ENCODE results near the gene EPB41L1.

Gene EPB41L1

DNA sequence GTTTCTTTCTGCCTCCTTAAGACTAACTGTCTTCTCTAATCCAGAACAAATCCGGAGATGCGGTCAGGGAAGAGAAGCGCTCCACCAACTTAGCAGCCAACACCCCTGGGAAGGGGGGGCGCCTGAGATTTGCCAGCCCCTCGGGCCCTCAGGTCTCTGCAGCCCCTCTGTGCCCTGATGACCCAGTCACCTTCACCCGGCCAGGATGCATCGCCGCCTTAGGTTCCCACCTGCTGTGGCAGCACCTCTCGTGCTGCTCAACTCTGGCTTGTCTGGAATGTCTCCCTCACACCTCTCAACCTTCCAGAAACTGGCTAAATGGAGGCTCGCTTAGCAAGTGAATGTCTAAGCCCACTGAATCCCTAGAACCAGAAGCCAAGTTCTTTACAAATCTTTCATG lies 53.7 kb downstream of the EPB41L1 start:
- Mint-ChIP-seq H3K4me1 (ENCODE audit: low read depth) (peaks cover under 1% of the 10 kb centered on the region), H3K9me3 (no peaks in the 10 kb centered on the region), H3K4me3 (no peak overlapping the region), H3K27me3 (peaks cover under 1% of the 10 kb centered on the region), H3K27ac (no peak overlapping the region), H3K36me3 (ENCODE audit: low read depth) (no peaks in the 10 kb centered on the region)

DNA sequence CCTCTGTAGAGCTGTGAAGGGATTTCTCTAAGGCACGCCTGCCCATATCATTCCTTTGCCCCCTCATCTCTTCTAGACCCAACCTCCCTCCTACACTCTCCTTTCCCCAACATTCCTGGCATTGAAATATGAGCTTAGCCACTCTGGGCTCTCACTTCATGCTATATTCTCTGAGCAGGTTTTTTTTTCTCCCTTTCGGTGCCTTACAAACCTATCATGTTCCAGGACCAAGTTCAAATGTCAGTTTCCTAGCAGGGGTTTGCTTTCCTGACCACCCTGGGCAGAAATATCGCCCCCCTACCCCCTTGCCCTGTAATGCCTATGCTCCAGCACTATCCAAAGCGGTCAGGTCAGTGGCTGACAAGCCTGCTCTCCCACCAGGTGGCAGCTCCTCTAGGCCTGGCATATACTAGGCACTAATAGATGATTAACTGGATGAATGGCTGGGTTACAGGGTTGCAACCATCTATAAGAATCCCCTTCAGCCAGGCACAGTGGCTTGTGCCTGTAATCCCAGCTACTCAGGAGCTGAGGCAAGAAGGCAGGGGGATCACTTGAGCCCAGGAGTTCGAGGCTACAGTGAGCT lies 56.0 kb downstream of the EPB41L1 start:
- Mint-ChIP-seq H3K27me3 (no peaks in the 10 kb centered on the region), H3K4me3 (no peak overlapping the region), H3K9me3 (no peaks in the 10 kb centered on the region), H3K36me3 (ENCODE audit: low read depth) (no peaks in the 10 kb centered on the region), H3K4me1 (ENCODE audit: low read depth) (no peaks in the 10 kb centered on the region), H3K27ac (no peak overlapping the region)

DNA sequence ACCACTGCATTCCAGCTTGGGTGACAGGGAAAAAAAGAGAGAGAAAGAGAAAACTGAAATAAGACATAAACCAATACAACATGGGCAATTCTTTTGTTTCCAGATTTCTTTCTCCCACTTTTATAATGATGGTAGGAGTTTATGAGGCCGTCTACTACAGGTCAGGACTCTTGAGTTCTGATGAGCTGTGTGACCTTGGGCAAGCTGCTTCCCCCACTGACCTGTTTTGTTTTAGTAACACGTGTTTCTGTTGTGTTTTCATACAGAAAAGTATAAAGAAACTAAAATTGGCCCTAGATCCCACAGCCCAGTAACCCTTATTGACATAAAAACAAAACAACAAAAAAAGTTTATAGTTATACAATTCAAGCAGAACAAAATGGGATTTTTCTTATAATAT lies 58.8 kb downstream of the EPB41L1 start:
- Mint-ChIP-seq H3K4me1 (ENCODE audit: low read depth) (no peaks in the 10 kb centered on the region), H3K27ac (no peak overlapping the region), H3K9me3 (no peaks in the 10 kb centered on the region), H3K27me3 (no peaks in the 10 kb centered on the region), H3K4me3 (no peak overlapping the region), H3K36me3 (ENCODE audit: low read depth) (no peaks in the 10 kb centered on the region)

DNA sequence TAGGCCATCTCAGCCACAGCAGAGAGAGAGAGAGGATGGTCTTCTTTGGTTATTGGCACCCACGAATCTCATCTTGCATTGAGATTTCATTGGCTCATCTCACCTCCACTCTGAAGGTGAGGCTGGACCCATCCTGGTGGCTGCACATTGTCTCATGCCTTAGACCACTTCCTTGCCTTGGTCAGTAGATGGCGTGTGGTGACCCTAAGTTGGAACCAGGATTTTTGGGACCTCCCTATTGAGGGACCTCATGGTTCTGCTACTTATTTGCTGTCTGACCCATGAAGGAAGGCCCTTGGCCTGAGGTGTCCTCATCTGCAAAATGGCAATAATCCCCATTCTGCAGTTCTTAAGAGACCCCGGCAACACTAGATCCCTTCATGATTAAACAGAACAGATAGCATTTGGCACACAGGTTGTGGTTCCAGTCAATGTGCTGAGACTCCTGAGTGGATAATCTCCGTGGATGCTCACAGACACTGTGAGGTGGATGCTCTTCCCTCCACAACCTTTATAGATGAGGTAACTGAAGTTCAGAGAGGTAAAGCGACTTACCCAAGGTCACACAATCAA lies 60.2 kb downstream of the EPB41L1 start:
- H3K4me1 Mint-ChIP-seq (ENCODE audit: low read depth), result no peaks in the 10 kb centered on the region
- no peaks in the 10 kb centered on the region for H3K9me3 Mint-ChIP-seq
- H3K27ac Mint-ChIP-seq, result no peak overlapping the region
- no peaks in the 10 kb centered on the region for H3K27me3 Mint-ChIP-seq
- no peaks in the 10 kb centered on the region for H3K36me3 Mint-ChIP-seq (ENCODE audit: low read depth)
- H3K4me3 Mint-ChIP-seq, result no peak overlapping the region

DNA sequence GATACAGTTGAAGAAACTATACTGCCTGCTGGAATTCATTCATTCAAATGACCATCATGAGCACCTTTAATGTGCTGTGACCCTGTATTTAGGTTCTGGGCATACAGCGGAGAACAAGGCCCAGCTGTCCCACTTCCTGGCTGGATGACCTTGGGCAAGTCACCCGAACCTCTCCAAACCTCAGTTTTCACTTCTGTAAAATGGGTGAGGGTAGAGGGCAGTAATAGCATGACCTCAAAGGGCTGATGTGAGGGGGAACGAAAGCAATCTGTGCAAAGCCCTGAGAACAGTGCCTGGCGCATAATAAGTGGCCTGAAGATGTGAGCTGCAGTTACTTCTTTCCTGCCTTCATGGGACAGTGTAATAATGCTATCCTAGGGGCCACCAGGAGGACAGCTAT lies 61.2 kb downstream of the EPB41L1 start:
- Mint-ChIP-seq H3K36me3 (ENCODE audit: low read depth) (no peaks in the 10 kb centered on the region), H3K27me3 (no peaks in the 10 kb centered on the region), H3K4me3 (no peak overlapping the region), H3K4me1 (ENCODE audit: low read depth) (no peaks in the 10 kb centered on the region), H3K9me3 (no peaks in the 10 kb centered on the region), H3K27ac (no peak overlapping the region)

DNA sequence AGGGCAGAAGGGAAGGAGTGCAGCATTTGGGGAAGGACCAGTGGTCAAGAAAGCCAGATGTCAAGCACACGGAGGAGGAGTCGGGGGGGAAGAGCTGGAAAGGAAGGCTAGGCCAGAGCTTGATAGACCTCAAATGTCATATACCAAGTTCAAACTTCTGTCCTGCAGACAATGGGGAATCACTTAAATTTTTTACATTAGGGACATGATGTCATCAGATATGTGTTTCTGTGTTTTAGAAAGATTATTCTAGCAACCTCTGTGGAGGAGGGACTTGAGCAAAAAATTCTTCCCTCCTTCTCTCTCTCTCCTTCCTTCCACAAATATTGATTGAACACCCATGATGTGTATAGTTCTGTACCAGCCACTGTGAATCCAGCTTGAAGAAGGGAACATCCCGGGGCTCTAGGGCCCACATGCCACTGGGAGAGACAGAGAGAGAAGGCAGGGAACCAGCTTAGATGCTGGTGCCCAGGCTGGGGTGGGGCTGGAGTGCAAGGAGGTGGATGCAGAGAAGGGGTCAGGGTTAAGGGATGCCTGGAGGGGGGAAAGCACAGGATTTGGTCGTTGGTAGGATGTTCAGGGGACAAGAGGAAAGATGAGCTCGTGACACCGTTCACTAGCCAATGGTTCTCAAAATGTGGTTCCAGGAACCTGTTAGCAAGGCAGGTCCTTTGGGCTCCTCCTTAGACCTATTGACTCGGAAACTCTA lies 61.9 kb downstream of the EPB41L1 start:
- Mint-ChIP-seq H3K4me3 (no peak overlapping the region), H3K36me3 (ENCODE audit: low read depth) (no peaks in the 10 kb centered on the region), H3K27me3 (no peaks in the 10 kb centered on the region), H3K27ac (no peak overlapping the region), H3K9me3 (no peaks in the 10 kb centered on the region), H3K4me1 (ENCODE audit: low read depth) (no peaks in the 10 kb centered on the region)

DNA sequence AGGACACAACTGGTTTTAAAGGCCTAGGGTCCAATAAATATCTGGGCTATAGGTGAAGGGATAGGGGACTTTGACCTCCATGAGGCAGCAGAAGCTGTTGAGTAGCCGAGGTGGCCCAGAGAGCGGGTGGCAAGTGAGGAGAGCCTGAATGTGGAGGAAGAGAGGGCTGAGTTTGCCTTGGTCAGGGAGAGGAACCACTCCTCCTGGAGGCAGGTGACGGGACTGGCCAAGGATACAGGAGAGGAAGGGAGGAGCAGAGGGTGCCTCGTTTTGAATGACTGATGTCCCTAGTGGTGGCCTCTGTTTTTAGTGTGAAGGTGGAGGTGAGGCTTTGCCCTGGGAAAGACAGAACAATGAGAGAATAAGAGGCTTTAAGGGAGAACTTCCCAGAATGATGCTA lies 62.7 kb downstream of the EPB41L1 start:
- H3K27me3 Mint-ChIP-seq, result no peaks in the 10 kb centered on the region
- no peak overlapping the region for H3K27ac Mint-ChIP-seq
- no peaks in the 10 kb centered on the region for H3K9me3 Mint-ChIP-seq
- H3K36me3 Mint-ChIP-seq (ENCODE audit: low read depth), result no peaks in the 10 kb centered on the region
- H3K4me3 Mint-ChIP-seq, result no peak overlapping the region
- no peaks in the 10 kb centered on the region for H3K4me1 Mint-ChIP-seq (ENCODE audit: low read depth)

DNA sequence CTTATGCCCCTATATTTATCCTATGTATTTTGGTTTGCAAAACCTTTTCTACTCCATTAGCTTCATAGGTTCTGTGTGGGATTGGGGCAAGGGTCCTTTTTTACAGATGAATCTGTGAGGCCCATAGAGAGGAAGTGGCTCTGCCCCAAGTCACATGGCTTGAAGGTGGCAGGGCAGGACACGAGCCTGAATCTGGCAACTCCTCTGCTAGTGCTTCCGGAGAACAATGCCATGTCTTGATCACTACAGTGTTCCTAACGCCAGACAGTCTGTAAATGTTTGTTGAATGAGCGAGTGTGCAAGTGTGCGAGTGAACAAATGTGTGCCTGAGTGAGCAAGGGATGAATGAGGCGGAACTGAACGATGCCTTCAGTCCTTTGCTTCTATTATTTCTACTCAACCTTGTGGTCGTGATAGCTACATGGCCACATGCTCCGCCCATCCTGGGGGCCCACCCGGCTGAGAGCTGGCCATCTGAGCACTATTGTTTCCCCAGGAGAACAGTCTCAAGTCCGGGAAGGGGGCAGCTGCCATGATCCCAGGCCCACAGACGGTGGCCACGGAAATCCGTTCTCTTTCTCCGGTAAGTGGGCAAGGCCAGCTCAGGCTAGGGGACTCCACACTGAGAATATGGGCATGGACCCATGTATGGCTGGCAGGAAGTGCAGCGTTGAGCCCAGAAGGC lies 64.0 kb downstream of the EPB41L1 start:
- H3K27me3 Mint-ChIP-seq, result no peaks in the 10 kb centered on the region
- no peaks in the 10 kb centered on the region for H3K4me1 Mint-ChIP-seq (ENCODE audit: low read depth)
- H3K9me3 Mint-ChIP-seq, result no peaks in the 10 kb centered on the region
- H3K4me3 Mint-ChIP-seq, result no peak overlapping the region
- H3K27ac Mint-ChIP-seq, result no peak overlapping the region
- no peaks in the 10 kb centered on the region for H3K36me3 Mint-ChIP-seq (ENCODE audit: low read depth)

DNA sequence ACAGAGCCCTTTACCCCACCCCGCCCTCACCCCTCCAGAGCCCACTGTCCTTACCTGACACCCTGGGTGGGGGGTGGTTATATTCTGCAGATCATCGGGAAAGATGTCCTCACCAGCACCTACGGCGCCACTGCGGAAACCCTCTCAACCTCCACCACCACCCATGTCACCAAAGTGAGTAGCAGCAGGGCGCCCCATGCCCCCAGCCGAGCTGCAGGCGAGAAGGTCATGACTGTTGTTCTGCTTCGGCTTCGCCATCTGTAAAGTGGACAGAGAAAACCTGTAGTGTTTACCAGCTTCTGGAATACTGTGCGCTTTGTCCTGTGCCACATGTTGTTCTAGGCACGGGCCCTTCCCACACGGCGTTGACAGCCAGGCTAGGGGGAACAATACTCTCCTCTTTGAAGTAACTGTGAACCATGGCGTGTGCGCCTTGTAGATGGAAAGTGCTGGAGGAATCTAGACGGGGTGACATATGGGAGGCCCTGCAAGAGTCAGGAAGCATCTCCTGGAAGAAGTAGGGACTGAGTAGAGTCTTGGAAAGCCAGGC lies 65.2 kb downstream of the EPB41L1 start:
- H3K4me1 Mint-ChIP-seq (ENCODE audit: low read depth), result no peaks in the 10 kb centered on the region
- H3K36me3 Mint-ChIP-seq (ENCODE audit: low read depth), result no peaks in the 10 kb centered on the region

DNA sequence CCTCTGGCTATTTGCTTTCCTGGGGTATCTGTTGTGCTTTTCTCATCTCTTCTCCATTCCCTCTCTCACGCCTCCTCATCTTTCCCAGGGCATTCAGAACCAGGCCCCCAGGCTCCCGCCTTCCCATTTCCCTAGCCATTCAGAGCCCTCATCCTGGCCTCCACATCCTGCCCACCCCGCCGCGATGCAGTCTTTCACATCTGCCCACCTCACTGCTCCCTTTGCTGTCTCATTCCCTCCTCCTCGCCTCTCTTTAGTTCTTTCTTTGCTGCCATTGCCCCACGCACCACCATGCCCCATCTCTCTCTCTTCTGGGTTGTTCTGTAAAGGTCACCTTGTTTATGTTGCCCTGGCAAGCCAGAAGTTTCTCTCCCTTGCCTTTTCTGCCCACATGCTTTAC lies 71.1 kb downstream of the EPB41L1 start:
- Mint-ChIP-seq H3K36me3 (ENCODE audit: low read depth) (no peaks in the 10 kb centered on the region), H3K9me3 (no peaks in the 10 kb centered on the region), H3K4me1 (ENCODE audit: low read depth) (peaks cover 4% of the 10 kb centered on the region), H3K4me3 (no peak overlapping the region), H3K27me3 (no peaks in the 10 kb centered on the region), H3K27ac (no peak overlapping the region)

More for the DNA sequence above, 65.2 kb downstream of the EPB41L1 start:
- Mint-ChIP-seq H3K27ac (no peak overlapping the region), H3K27me3 (no peaks in the 10 kb centered on the region), H3K4me3 (no peak overlapping the region), H3K9me3 (no peaks in the 10 kb centered on the region)

DNA sequence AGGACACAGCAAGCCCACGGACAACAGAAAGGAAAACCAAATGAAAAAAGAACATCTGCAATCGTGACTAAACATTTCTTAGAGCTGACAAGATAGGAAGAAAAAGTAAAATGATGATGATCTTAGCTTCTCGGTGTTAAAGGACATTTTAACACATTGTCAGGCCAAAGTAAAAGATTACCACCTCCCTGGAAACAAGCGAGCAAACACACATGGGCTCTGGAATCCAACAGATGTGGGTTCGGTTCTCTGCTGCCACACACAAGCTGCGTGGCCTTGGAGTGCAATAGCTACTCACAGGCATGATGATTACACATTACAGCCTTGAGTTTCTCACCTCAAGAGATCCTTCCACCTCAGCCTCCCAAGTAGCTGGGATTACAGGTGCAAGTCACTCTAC lies 74.2 kb downstream of the EPB41L1 start:
- H3K9me3 Mint-ChIP-seq, result no peaks in the 10 kb centered on the region
- H3K4me3 Mint-ChIP-seq, result no peak overlapping the region
- peaks cover 4% of the 10 kb centered on the region for H3K4me1 Mint-ChIP-seq (ENCODE audit: low read depth)
- H3K36me3 Mint-ChIP-seq (ENCODE audit: low read depth), result no peaks in the 10 kb centered on the region
- H3K27me3 Mint-ChIP-seq, result no peaks in the 10 kb centered on the region
- no peak overlapping the region for H3K27ac Mint-ChIP-seq

DNA sequence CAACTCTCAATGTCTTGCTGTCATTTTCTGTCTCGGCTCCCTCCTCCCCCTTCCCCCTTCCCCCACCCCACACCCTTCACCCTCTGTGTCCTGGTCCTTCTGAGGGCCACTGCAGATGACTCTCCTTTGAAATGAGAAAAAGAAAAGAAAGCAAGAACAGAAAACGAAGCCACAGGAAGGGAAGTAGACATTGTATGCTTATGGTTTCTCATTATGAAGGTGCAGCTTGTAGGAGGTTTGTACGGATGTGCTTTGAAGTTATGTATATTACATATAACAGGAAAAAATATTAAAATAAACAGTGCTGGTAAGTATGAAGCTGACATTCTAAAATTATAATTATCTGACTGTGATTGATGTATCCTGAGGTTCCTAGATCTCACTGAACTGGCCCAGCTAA lies 75.5 kb downstream of the EPB41L1 start:
- Mint-ChIP-seq H3K27me3 (no peaks in the 10 kb centered on the region), H3K9me3 (no peaks in the 10 kb centered on the region), H3K4me1 (ENCODE audit: low read depth) (peaks cover 4% of the 10 kb centered on the region), H3K36me3 (ENCODE audit: low read depth) (no peaks in the 10 kb centered on the region), H3K4me3 (no peak overlapping the region), H3K27ac (no peak overlapping the region)

DNA sequence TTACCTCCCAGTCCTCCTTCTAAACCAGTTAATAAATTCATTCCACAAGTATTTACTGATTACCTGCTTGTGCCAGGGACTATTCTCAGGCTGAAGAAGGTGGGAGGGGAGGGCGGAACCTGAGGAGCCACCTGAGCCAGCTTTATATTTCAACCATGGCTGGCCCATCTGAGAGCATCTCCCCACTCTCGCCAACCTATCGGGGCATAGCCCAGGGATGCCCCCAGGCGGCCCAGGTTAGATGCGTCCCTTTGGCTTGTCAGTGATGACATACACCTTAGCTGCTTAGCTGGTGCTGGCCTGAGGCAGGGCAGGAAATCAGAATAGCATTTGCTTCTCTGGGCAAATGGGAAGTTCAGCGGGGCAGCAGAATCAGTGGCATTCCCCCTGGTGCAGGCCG lies 76.8 kb downstream of the EPB41L1 start:
- Mint-ChIP-seq H3K4me1 (ENCODE audit: low read depth) (peaks cover 4% of the 10 kb centered on the region), H3K36me3 (ENCODE audit: low read depth) (no peaks in the 10 kb centered on the region), H3K27me3 (no peaks in the 10 kb centered on the region), H3K4me3 (no peak overlapping the region), H3K9me3 (no peaks in the 10 kb centered on the region), H3K27ac (no peak overlapping the region)

DNA sequence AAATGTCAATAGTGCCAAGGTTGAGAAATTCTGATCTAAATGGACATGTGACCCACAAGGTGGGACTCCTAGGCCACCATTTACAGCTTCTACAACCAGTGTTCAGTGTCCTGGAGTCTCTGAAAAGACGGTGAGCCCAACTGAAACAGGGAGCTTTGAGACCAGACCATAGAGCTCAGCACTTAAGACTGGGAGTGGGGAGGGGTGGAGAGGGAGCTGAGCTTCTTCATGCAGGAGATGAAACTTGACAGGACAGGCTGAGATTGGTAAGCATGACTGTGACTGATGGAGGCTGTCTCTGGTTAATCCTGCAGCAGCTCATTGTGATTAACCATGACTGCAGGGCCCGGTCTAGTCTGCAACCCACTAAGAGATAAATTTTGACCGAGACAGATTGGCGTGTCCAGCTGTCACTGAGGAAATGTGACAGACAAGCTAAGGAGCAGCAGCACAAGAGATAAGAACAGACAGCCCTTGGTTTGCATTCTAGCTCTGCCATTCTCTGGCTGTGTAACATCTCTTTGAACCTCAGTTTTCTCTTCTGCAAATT lies 80.3 kb downstream of the EPB41L1 start:
- Mint-ChIP-seq H3K9me3 (no peaks in the 10 kb centered on the region), H3K4me3 (no peak overlapping the region), H3K27ac (no peak overlapping the region), H3K27me3 (no peaks in the 10 kb centered on the region), H3K4me1 (ENCODE audit: low read depth) (peaks cover 33% of the 10 kb centered on the region), H3K36me3 (ENCODE audit: low read depth) (peaks cover 25% of the 10 kb centered on the region)
